ENCODE data around the gene NCOA1.

Gene NCOA1

GRCh38 chr2:24708537-24709152 lies 217.6 kb downstream of the NCOA1 start:
- peak; percentile 61 for DNase-seq

GRCh38 chr2:24710806-24711205 lies 219.8 kb downstream of the NCOA1 start:
- DNase-seq, result no peak

- DNase-seq, result no peak
These were observed 220.8 kb downstream of the NCOA1 start for GRCh38 chr2:24711865-24712264.

GRCh38 chr2:24712296-24712695 lies 221.2 kb downstream of the NCOA1 start:
- no peak for DNase-seq

GRCh38 chr2:24717263-24717951 lies 226.4 kb downstream of the NCOA1 start:
- DNase-seq, result no peak

GRCh38 chr2:24720310-24720709 lies 229.3 kb downstream of the NCOA1 start:
- DNase-seq, result no peak

- peak; percentile 73 for DNase-seq
These were observed 230.4 kb downstream of the NCOA1 start for GRCh38 chr2:24721470-24721869.

- peak; percentile 10 for DNase-seq
These were observed 231.2 kb downstream of the NCOA1 start for GRCh38 chr2:24722141-24722790.

- DNase-seq, result no peak
These were observed 232.1 kb downstream of the NCOA1 start for GRCh38 chr2:24723191-24723590.

- DNase-seq, result no peak
These were observed 232.6 kb downstream of the NCOA1 start for GRCh38 chr2:24723665-24724064.

- no peak for DNase-seq
These were observed 233.2 kb downstream of the NCOA1 start for GRCh38 chr2:24724111-24724775.

GRCh38 chr2:24725956-24726355 lies 234.9 kb downstream of the NCOA1 start:
- no peak for DNase-seq

GRCh38 chr2:24730481-24730880 lies 239.4 kb downstream of the NCOA1 start:
- no peak for DNase-seq

GRCh38 chr2:24731040-24731439 lies 240.0 kb downstream of the NCOA1 start:
- DNase-seq, result no peak

GRCh38 chr2:24731923-24732322 lies 240.9 kb downstream of the NCOA1 start:
- no peak for DNase-seq

- DNase-seq, result no peak
These were observed 243.7 kb downstream of the NCOA1 start for GRCh38 chr2:24734741-24735140.

- no peak for DNase-seq
These were observed 248.4 kb downstream of the NCOA1 start for GRCh38 chr2:24739354-24740025.

- DNase-seq, result no peak
These were observed 249.1 kb downstream of the NCOA1 start for GRCh38 chr2:24740142-24740541.

- no peak for DNase-seq
These were observed 251.7 kb downstream of the NCOA1 start for GRCh38 chr2:24742730-24743129.

GRCh38 chr2:24743924-24744323 lies 252.9 kb downstream of the NCOA1 start:
- no peak for DNase-seq

- no peak for DNase-seq
These were observed 253.3 kb downstream of the NCOA1 start for GRCh38 chr2:24744356-24744755.

- no peak for DNase-seq
These were observed 254.8 kb downstream of the NCOA1 start for GRCh38 chr2:24745825-24746224.

GRCh38 chr2:24747299-24747698 lies 256.2 kb downstream of the NCOA1 start:
- no peak for DNase-seq

All from fibroblast of skin of abdomen (primary cell).